ENCODE data around the gene PKHD1. TPM values are rescaled to one million over a fixed set of nuclear protein-coding genes. Genes with fewer than 3 reads are reported as not detected.

The PKHD1 gene
- total and polyA plus RNA-seq, 2 of the 8 experiments (the other 6 are each of a cell fraction or from before 2014, with no cell fraction given) = 0.06 to 0.09 TPM

DNA sequence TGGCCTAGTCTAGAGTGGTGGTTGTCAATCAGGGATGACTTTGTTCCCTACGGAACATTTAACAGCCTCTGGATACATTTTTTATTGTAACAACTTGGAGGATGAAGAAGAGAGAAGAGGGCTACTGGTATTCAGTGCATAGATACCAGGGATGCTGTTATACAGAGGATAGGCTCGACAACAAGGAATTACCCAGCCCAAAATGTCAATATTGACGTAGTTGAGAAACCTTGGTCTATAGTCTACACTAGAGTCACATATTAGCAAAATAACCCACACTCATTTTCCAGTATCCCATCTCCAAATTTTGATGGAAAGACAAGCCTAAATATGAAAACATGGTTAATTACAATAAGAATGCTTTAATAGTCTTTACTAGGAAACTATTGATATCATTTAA, 195.1 kb downstream of the PKHD1 start:
- POLR2A ChIA-PET (ENCODE audit: partially characterized antibody) = no interaction called here
- 87% methylated on average over 3 of the region's 3 CpGs; no CpG with 5 or more reads in 1 of the 2 experiments for WGBS, 2 experiments (ENCODE audit: extremely low coverage in 1 of 2, insufficient coverage in 1 of 2, insufficient read length in 1 of 2, insufficient replicate concordance in 2 of 2, low coverage in 1 of 2, low lambda C conversion rate in 2 of 2, missing lambda C conversion rate in 1 of 2)
- TF ChIP-seq TBP (IDR thresholded peaks at IDR 0.05; ENCODE audit: low read depth, low read length) (no peak), SP2 (IDR thresholded peaks at IDR 0.05; ENCODE audit: low read length) (no peak), RBBP5 (IDR thresholded peaks at IDR 0.05; ENCODE audit: borderline replicate concordance, low read depth, low read length) (no peak), CBX8 (IDR thresholded peaks at IDR 0.05; ENCODE audit: borderline replicate concordance, low read depth, low read length) (no peak), POLR2A (IDR thresholded peaks at IDR 0.05; ENCODE audit: control extremely low read depth in 1 of 2, low read depth in 2 of 2, low read length in 2 of 2) (no peak), ATF3 (IDR thresholded peaks at IDR 0.05; ENCODE audit: insufficient read depth, low read depth, low read length) (no peak), GTF2F1 (IDR thresholded peaks at IDR 0.05; ENCODE audit: borderline replicate concordance, low read depth, low read length) (no peak), E2F6 (IDR thresholded peaks at IDR 0.05) (no peak), SRF (IDR thresholded peaks at IDR 0.05; ENCODE audit: low read depth, low read length) (no peak), TAF1 (IDR thresholded peaks at IDR 0.05; ENCODE audit: low read depth, low read length) (no peak), CREB1 (IDR thresholded peaks at IDR 0.05) (no peak)
- TF ChIP-seq, protein P1, sequence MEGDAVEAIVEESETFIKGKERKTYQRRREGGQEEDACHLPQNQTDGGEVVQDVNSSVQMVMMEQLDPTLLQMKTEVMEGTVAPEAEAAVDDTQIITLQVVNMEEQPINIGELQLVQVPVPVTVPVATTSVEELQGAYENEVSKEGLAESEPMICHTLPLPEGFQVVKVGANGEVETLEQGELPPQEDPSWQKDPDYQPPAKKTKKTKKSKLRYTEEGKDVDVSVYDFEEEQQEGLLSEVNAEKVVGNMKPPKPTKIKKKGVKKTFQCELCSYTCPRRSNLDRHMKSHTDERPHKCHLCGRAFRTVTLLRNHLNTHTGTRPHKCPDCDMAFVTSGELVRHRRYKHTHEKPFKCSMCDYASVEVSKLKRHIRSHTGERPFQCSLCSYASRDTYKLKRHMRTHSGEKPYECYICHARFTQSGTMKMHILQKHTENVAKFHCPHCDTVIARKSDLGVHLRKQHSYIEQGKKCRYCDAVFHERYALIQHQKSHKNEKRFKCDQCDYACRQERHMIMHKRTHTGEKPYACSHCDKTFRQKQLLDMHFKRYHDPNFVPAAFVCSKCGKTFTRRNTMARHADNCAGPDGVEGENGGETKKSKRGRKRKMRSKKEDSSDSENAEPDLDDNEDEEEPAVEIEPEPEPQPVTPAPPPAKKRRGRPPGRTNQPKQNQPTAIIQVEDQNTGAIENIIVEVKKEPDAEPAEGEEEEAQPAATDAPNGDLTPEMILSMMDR (IDR thresholded peaks at IDR 0.05; ENCODE audit: control extremely low read depth in 1 of 3, insufficient read depth in 1 of 3, low read depth in 1 of 3, low read length in 3 of 3) = no peak

More for the DNA sequence above, 195.1 kb downstream of the PKHD1 start:
- Histone ChIP-seq H3K4me1 (replicated peaks in 1 of 4; ENCODE audit: control insufficient read depth in 3 of 4, insufficient read depth in 4 of 4, low read length in 3 of 4) (no peaks in the 10 kb centered on the region), H4K5ac (ENCODE audit: insufficient read length, low read depth, low read length) (no peak overlapping the region), H4K8ac (ENCODE audit: extremely low read depth, insufficient read depth, low read length) (no peak overlapping the region), H2AK5ac (ENCODE audit: low read depth, low read length) (no peak overlapping the region), H3K79me2 (ENCODE audit: control insufficient read depth in 1 of 2, insufficient read depth in 2 of 2, low read length in 2 of 2) (no peaks in the 10 kb centered on the region), H2AFZ (ENCODE audit: low read length) (no peak overlapping the region), H3K27ac (ENCODE audit: low read depth, low read length) (no peak overlapping the region), H3K9ac (replicated peaks in 1 of 4; ENCODE audit: extremely low read depth in 1 of 4, low read depth in 3 of 4, low read length in 3 of 4) (no peak overlapping the region), H4K91ac (replicated peaks; ENCODE audit: insufficient read length, low read length) (no peak overlapping the region), H2BK120ac (replicated peaks; ENCODE audit: low read depth, low read length) (no peak overlapping the region), H2BK15ac (ENCODE audit: low read length) (no peak overlapping the region), H3K27me3 (replicated peaks in 1 of 4; ENCODE audit: control insufficient read depth in 3 of 4, extremely low read depth in 1 of 4, insufficient read depth in 3 of 4, low read length in 3 of 4) (no peaks in the 10 kb centered on the region), H4K20me1 (replicated peaks in 1 of 2; ENCODE audit: control insufficient read depth in 1 of 2, insufficient read depth in 2 of 2, low read length in 2 of 2) (no peaks in the 10 kb centered on the region), H3K9me3 (ENCODE audit: insufficient read depth in 2 of 2, low read depth in 1 of 2, low read length in 1 of 2) (peaks cover 3 to 5% of the 10 kb centered on the region in 2 experiments; a peak in 1 of 4 replicates), H3K4ac (replicated peaks; ENCODE audit: insufficient read length, low read depth, low read length) (no peak overlapping the region), H2BK12ac (ENCODE audit: low read depth, low read length) (no peak overlapping the region), H3K23ac (ENCODE audit: insufficient read length) (no peak overlapping the region), H3K18ac (ENCODE audit: extremely low read depth, low read length) (no peak overlapping the region), H3K79me1 (ENCODE audit: low read depth, low read length) (no peaks in the 10 kb centered on the region), H2BK20ac (ENCODE audit: low read length) (no peak overlapping the region), H3K14ac (ENCODE audit: insufficient read length) (no peak overlapping the region), H3K4me3 (ENCODE audit: extremely low read depth in 1 of 4, insufficient read depth in 2 of 4, low read depth in 3 of 4, low read length in 4 of 4) (no peak overlapping the region), H3K23me2 (ENCODE audit: low read depth, low read length) (no peaks in the 10 kb centered on the region), H3K4me2 (ENCODE audit: insufficient read depth in 1 of 2, low read depth in 2 of 2, low read length in 2 of 2) (no peak overlapping the region), H3K56ac (replicated peaks; ENCODE audit: insufficient read length, low read depth, low read length) (no peak overlapping the region), H2BK5ac (ENCODE audit: low read depth, low read length) (no peak overlapping the region), H3K36me3 (ENCODE audit: control insufficient read depth in 2 of 4, insufficient read depth in 4 of 4, low read length in 3 of 4) (no peaks in the 10 kb centered on the region)
- FAIRE-seq = no peak
- DNase-seq (ENCODE audit: low read depth in 1 of 2, low spot score in 2 of 2) = no peak
- CTCF ChIA-PET (ENCODE audit: partially characterized antibody) = interaction anchor here (1.1 to 1.5 kb wide), 2 partner anchors 41 to 57 kb away, joined by 3 to 4 read pairs; no protein-coding TSS in a partner anchor

Measured in H1 (cell line).